ENCODE data around the gene G3BP1.

Gene G3BP1

DNA sequence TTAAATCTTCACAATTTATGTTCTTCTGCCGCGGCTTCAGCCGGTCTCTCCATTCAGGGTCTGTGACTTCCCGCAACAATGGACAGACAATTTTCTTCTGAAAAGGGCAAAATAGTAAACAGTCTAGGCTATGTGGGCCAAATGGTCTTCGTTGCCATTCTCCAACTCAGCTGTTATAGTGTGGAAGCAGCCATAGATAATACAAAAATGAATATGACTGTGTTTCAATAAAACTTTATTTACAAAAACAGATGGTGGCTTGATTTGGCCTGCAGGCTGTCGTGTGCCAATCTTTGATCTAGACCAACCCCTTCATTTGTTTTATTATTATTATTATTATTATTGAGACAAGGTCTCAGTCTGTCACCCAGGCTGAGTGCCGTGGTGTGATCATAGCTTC, 41.4 kb upstream of the G3BP1 start:
- H3K36me3 ChIP-seq (ENCODE audit: insufficient read depth, low read length), result no peaks in the 10 kb centered on the region
- H3K9me3 ChIP-seq (ENCODE audit: insufficient read depth, low read depth, low read length), result 0 out of 2 replicates have a peak, but pooled peaks cover 3% of the 10 kb centered on the region
- no peaks in the 10 kb centered on the region for H4K20me1 ChIP-seq (ENCODE audit: insufficient read depth, low read length, poor library complexity, severe bottlenecking)
- no peak for TF ChIP-seq EZH2phosphoT487 (IDR thresholded peaks at IDR 0.05; ENCODE audit: borderline replicate concordance)
- TF ChIP-seq CTCF (conservative IDR thresholded peaks at IDR 0.05; ENCODE audit: low read length), result no peak
- H3K4me3 ChIP-seq (ENCODE audit: low read length, poor library complexity, severe bottlenecking), result no peak overlapping the region
- H2AFZ ChIP-seq (ENCODE audit: low read length), result no peak overlapping the region
- H3K27me3 ChIP-seq (ENCODE audit: insufficient read depth, low read length, poor library complexity, severe bottlenecking), result no peaks in the 10 kb centered on the region
- no peaks in the 10 kb centered on the region for H3K79me2 ChIP-seq (ENCODE audit: insufficient read depth, low read length)
- no peak overlapping the region for H3K9ac ChIP-seq (ENCODE audit: low read depth, low read length, poor library complexity, severe bottlenecking)
- H3K9me2 ChIP-seq (replicated peaks; ENCODE audit: low read depth, low read length), result no peaks in the 10 kb centered on the region
- no peaks in the 10 kb centered on the region for H3F3A ChIP-seq (ENCODE audit: low read depth)
- H3K4me1 ChIP-seq (ENCODE audit: insufficient read depth, low read length, poor library complexity, severe bottlenecking), result no peaks in the 10 kb centered on the region
- H3K4me2 ChIP-seq (ENCODE audit: low read depth, low read length, poor library complexity, severe bottlenecking), result no peak overlapping the region

- H3F3A ChIP-seq (ENCODE audit: low read depth), result no peaks in the 10 kb centered on the region
- TF ChIP-seq EZH2phosphoT487 (IDR thresholded peaks at IDR 0.05; ENCODE audit: borderline replicate concordance) (no peak), CTCF (conservative IDR thresholded peaks at IDR 0.05; ENCODE audit: low read length) (no peak)
- H3K4me1 ChIP-seq (ENCODE audit: insufficient read depth, low read length, poor library complexity, severe bottlenecking), result no peaks in the 10 kb centered on the region
- H3K9me3 ChIP-seq (ENCODE audit: insufficient read depth, low read depth, low read length), result 0 out of 2 replicates have a peak, but pooled peaks cover 3% of the 10 kb centered on the region
- H3K4me2 ChIP-seq (ENCODE audit: low read depth, low read length, poor library complexity, severe bottlenecking), result no peak overlapping the region
- H2AFZ ChIP-seq (ENCODE audit: low read length), result no peak overlapping the region
- H3K4me3 ChIP-seq (ENCODE audit: low read length, poor library complexity, severe bottlenecking), result no peak overlapping the region
- no peaks in the 10 kb centered on the region for H3K27me3 ChIP-seq (ENCODE audit: insufficient read depth, low read length, poor library complexity, severe bottlenecking)
- no peak overlapping the region for H3K9ac ChIP-seq (ENCODE audit: low read depth, low read length, poor library complexity, severe bottlenecking)
- H4K20me1 ChIP-seq (ENCODE audit: insufficient read depth, low read length, poor library complexity, severe bottlenecking), result no peaks in the 10 kb centered on the region
- H3K36me3 ChIP-seq (ENCODE audit: insufficient read depth, low read length), result no peaks in the 10 kb centered on the region
- no peaks in the 10 kb centered on the region for H3K79me2 ChIP-seq (ENCODE audit: insufficient read depth, low read length)
- H3K9me2 ChIP-seq (replicated peaks; ENCODE audit: low read depth, low read length), result no peaks in the 10 kb centered on the region
These were observed 38.2 kb upstream of the G3BP1 start for GRCh38 chr5:151733358-151734063.

DNA sequence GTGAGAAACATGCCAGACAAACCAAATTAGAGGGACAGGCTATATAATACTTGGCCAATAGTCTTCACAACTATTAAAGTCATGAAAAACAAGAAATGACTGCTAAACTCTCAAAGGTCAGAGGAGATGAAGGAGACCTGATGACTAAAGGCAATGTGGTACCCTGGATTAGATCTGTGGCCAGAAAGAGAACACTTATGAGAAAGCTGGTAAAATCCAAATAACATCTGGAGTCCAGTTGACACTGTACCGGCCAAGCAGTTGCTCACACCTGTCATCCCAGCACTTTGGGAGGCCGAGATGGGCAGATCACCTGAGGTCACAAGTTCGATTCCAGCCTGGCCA, 37.7 kb upstream of the G3BP1 start:
- no peaks in the 10 kb centered on the region for H3K4me1 ChIP-seq (ENCODE audit: insufficient read depth, low read length, poor library complexity, severe bottlenecking)

More for the DNA sequence above, 37.7 kb upstream of the G3BP1 start:
- no peak for TF ChIP-seq CTCF (conservative IDR thresholded peaks at IDR 0.05; ENCODE audit: low read length)
- TF ChIP-seq EZH2phosphoT487 (IDR thresholded peaks at IDR 0.05; ENCODE audit: borderline replicate concordance), result no peak
- H2AFZ ChIP-seq (ENCODE audit: low read length), result no peak overlapping the region
- no peaks in the 10 kb centered on the region for H3F3A ChIP-seq (ENCODE audit: low read depth)
- no peaks in the 10 kb centered on the region for H3K36me3 ChIP-seq (ENCODE audit: insufficient read depth, low read length)
- no peaks in the 10 kb centered on the region for H3K79me2 ChIP-seq (ENCODE audit: insufficient read depth, low read length)
- no peak overlapping the region for H3K4me2 ChIP-seq (ENCODE audit: low read depth, low read length, poor library complexity, severe bottlenecking)
- H4K20me1 ChIP-seq (ENCODE audit: insufficient read depth, low read length, poor library complexity, severe bottlenecking), result no peaks in the 10 kb centered on the region
- H3K4me3 ChIP-seq (ENCODE audit: low read length, poor library complexity, severe bottlenecking), result no peak overlapping the region
- H3K9me2 ChIP-seq (replicated peaks; ENCODE audit: low read depth, low read length), result no peaks in the 10 kb centered on the region
- H3K9ac ChIP-seq (ENCODE audit: low read depth, low read length, poor library complexity, severe bottlenecking), result no peak overlapping the region
- H3K27me3 ChIP-seq (ENCODE audit: insufficient read depth, low read length, poor library complexity, severe bottlenecking), result no peaks in the 10 kb centered on the region
- 0 out of 2 replicates have a peak, but pooled peaks cover 3% of the 10 kb centered on the region for H3K9me3 ChIP-seq (ENCODE audit: insufficient read depth, low read depth, low read length)

All from Loucy (cell line).